GM13977 (cell line): ENCODE measurements around the gene SLC48A1.

Experiments used
- DNase-seq: peaks from one replicate; pipeline ENCODE4 v3.0.0; 2012; ENCODE audit warnings: low spot score
- CTCF ChIP-seq: IDR thresholded peaks from 2 replicates; pipeline ENCODE4 v1.5.1; 2012; ENCODE audit warnings: mild to moderate bottlenecking, control low read depth; ENCODE audit not compliant: insufficient read depth; ENCODE audit errors: extremely low read depth, missing control alignments
- in situ Hi-C: fragments of 300-500 bp; cut with MboI; formaldehyde crosslinking; loops from one replicate; pipeline ENCODE4 v1.12.0; 2022; ENCODE audit warnings: low sequenced_read_pairs, low pct_unique_long_range_greater_than_20kb, mixed read lengths, inconsistent platforms; ENCODE audit not compliant: unreplicated experiment

SLC48A1 gene

DNA sequence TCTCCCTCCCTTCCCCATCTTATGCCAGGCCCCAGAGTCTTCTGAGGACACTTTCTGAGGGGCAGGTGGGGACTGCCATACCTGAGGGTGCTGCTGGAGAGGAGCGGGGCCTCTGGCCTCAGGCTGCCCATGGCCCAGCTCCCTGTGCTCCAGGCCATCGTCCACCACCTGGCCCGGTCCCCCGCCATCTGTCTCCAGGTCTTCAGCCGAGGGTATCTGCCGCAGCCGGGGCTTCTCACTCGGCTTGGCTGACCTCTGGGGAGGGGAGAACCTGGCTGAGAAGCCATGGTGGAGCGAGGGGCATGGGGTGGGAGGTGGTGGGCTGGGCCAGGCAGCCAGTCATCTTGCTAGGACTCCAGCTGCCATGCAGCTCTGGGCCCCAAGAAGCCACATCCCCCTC lies 21.6 kb downstream of the SLC48A1 start:
- no peak for DNase-seq
- TF ChIP-seq CTCF, result no peak
- in situ Hi-C loops, result no loop called here

DNA sequence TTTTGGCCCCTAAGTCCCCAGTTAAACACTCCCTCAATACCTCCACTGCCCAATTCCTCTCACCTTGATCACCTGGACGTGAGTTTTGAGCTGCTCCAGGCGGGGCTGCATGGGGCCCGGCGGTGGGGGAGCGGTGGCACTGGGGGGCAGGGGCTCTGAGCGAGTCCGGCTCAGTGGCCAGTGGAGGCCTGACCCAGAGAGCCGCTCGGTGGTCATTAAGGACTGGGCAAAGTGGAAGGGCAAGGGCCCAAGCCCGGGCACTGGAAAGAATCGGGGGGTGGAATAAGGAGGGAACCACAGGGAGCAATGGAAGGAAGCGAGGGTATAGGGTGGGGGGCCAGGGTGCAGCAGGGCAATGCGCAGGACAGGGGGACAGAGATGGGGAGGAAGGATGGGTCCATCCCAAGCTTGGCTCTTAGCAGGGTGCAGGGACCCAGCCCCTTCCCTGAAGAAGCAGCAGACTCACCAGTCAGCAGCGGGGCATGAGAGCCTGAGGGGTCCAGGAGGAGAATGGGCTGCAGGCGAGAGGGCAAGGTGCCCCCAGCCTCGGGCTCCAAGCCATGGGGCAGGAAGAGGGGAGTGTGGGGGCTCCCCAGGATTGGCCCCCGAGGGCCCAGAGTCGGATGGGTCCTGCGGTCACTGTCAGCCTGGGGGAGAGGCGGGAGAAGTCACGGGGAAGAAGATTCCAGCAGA lies 22.2 kb downstream of the SLC48A1 start:
- in situ Hi-C loops, result no loop called here
- TF ChIP-seq CTCF, result no peak
- DNase-seq, result no peak

DNA sequence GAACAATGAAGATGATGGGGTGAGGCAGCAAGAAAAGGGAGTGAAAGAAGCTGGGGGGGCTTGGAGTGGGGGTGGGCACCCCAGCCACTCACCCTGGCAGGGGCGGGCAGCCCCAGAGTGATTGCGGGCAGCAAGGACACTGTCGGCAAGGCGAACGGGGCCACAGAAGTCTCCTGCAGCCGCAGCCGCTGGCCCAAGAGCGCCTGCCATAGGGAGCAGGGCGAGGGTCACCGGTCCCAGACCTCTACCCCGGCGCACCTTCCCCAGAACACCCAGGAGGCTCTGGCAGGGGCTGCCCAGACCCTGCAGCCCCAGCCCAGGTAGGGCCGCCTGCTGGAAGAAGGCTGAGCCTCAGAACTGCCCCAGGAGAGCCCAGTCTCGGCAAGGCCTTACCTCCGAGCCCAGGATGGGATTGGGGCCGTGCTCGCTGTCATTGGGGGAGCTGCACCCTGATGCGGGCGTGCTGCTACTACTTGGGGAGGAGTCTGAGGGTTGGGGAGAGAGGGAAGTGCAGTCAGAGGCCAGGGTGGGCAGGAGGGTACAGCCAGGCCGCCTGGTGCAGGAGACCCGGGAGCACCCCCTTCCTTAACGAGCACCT lies 22.9 kb downstream of the SLC48A1 start:
- TF ChIP-seq CTCF, result no peak
- in situ Hi-C loops, result no loop called here
- DNase-seq, result no peak

DNA sequence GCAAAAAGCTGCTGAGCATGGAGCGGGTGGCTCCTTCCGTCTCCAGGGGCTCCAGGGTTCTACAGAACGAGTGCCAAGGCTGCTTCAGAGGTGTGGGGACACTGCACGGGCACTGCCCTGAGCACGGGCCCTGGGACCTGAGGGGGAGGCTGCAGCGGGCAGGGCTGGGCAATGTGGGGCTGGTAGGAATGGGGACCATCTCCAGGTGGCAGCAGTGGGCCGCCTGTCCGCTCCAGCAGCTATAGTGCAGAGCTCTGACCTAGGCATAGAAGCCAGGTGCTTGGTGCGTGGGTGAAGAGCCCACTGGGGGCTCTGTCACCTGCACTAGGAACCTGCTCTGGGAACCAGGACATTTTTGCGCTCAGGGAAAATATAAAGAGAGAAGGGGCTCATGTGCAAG lies 24.4 kb downstream of the SLC48A1 start:
- in situ Hi-C loops, result no loop called here
- DNase-seq, result peak; percentile 78
- peak; percentile 54 for TF ChIP-seq CTCF

- no peak for TF ChIP-seq CTCF
- no peak for DNase-seq
- in situ Hi-C loops, result no loop called here
Measured at GRCh38 chr12:47798382-47798948, 25.4 kb downstream of the SLC48A1 start.

DNA sequence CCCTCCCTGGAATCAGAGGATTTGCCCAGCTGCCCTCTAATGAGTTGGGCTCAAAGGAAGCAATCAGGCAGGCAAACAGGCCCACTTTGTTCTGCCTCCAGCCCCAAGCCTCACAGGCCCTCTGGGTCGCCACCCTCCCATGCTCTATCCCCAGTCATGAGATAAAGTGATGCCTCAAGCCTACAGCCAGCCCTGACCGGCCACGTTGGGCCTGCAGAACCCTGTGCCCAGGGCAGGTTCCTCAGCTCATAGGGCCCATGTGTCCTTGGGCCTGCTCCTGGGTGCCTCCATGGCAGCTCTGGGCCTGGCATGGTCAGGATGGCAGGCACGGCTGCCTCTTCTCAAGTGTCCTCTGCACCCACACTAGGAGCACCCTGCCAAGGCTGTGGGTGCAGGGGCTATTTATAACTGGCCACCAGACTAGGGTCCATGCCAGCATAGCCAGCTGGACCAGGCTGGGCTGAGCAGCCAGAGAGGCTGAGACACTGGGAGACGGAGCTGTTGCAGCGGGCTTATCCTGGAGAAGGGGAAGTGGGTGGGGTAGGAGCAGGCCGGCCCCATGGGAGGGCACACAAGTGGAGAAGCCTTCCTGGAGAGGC lies 26.4 kb downstream of the SLC48A1 start:
- DNase-seq, result no peak
- TF ChIP-seq CTCF, result no peak
- in situ Hi-C loops, result no loop called here
